Prostate gland (tissue), 2 donors: ENCODE measurements around the gene UQCRC1.

ENCODE experiments used
- CTCF ChIP-seq, 4 experiments: fragments of 200-600 bp in 2 of 4; fragments of 450-650 bp in 2 of 4; sonication (generic) in 2 of 4; IDR thresholded peaks; 1 replicate in 3 of 4; 2 replicates in 1 of 4; pipeline ENCODE4 v1.5.1; 2016 to 2019; ENCODE audit warnings: antibody characterized with exemption in 4 of 4, mild to moderate bottlenecking in 2 of 4, moderate library complexity in 2 of 4
- POLR2A ChIP-seq: fragments of 450-650 bp; IDR thresholded peaks from one replicate; pipeline ENCODE4 v1.6.1; 2016; ENCODE audit warnings: antibody characterized with exemption, mild to moderate bottlenecking

DNA sequence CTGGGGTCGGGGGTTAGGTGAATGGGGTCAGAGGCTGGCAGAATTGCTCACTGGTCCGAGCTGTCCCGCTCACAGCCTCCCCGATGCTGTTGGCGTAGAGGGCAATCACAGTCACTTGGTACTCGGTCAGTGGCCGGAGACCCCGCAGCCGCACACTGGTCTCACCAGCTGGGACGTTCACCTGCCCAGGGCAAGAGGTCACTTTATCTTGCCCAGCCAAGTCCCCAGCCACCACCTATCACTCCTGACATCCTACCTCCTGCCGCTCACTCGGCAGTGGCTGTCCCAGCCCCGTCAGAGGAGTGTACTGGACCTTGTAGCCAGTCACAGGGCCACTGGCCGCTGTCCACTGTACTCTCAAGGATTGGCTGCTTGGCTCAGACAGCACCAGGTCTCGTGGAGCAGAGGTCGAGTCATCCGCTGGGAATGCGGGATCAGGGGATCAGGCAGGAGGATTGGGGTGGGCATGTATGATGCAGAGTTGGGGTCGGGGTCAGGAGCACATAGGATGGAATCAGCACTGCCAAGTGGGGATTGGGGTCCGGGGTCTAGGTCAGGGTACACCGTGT is 16.8 kb downstream of the UQCRC1 start:
- TF ChIP-seq CTCF (IDR thresholded peaks at IDR 0.05) (no peak), POLR2A (no peak)
